GM18858 (cell line): ENCODE results near the gene TLE3.

ENCODE experiments used
- ATAC-seq: cut with Tn5 transposase; IDR thresholded peaks from one replicate; pipeline ENCODE4 v1.9.1; 2021; ENCODE audit not compliant: unreplicated experiment

TLE3 gene

DNA sequence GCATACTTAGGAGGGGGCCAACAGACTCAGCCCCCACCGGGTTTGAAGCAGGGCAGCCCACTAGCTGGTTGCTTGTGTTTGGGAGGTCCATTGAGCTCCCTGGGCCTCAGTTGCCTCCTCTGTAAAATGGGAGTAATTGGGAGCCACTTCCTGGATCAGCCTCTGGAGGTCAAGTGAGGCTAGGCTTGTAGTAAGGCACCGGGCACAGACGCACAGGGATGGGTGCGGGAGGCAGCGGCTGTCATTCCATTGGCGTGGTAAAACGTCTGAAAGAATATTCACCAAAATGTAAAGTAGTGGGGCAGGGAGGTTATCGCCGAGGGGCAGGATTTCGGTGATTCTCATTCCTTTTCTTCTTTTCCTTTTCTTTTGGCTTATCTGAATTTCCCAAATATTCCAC, 64.6 kb downstream of the TLE3 start:
- no peak for ATAC-seq

DNA sequence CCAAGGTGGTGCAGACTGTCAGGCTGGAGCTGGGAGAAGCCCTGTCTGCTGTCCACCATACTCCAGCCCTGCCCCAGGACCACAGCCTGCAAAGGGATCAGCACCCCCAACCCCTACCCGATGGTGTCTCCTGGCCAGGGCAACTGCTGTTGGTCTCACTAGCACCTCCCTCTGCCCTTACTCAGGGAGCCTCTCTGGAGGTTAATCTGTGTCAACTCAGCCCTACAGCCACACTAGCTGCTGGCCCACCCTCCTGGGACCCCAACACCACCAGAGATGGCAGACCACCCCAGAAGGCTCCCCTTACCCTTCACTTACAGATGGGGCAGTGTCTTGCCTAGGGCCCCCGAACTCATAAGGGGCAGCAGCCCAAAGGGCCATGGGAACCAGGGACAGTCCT, 65.2 kb downstream of the TLE3 start:
- ATAC-seq = no peak

DNA sequence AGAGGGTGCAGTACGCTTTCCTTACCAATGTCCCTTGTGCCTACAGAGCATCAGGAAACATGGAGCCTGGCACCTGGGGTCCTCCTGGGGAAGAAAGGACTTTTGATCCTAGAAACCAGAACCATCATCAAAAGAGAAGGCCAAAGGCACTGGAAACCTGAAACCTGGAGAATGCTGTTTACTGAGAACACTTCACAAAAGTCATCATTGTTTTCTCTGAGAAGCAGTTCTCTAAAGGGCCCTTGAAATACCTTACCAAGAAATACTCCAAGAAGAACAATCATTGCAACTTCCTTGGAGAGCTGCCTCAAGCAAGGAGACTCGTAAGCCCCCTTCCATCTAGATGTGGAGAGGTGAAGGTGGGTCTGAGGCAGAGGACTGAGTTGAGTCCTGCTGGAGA, 66.0 kb downstream of the TLE3 start:
- no peak for ATAC-seq

DNA sequence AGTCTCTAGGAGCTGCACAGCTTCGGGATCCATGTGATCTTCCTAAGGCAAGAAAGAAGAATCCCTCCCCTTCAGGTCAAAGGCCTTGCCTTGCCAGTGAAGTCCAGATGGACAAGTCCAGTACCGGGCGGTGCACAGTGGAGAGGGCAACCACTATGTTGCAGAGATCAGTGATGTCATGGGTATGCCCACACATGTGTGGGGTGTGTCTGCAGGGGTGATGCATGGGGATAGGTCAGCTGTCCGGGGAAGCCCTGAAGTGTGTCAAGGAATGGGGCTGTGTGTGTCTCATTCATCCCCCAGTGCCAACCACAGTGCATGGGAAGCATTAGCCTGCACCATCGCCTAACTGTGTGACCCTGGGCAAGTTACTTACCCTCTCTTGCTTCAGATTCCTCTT, 66.5 kb downstream of the TLE3 start:
- no peak for ATAC-seq

DNA sequence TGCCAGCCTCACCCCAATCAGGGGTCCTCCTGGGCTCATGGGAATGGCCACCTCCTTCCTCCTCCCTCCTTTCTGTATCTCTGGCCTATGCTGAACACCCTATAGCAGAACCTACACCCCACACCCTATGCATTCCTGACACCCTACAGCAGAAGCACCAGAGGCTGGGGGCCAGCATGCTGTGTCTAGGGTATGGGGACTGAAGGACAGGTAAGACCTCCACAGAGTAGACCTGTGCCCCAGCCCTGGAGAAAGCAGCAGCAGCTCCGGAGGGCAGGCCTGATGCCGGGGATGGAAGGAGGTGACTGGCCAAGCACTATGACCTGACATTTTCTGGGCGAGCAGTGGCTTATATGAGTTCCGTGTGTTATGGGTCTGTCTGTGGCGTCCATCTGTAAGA, 66.9 kb downstream of the TLE3 start:
- ATAC-seq = no peak

DNA sequence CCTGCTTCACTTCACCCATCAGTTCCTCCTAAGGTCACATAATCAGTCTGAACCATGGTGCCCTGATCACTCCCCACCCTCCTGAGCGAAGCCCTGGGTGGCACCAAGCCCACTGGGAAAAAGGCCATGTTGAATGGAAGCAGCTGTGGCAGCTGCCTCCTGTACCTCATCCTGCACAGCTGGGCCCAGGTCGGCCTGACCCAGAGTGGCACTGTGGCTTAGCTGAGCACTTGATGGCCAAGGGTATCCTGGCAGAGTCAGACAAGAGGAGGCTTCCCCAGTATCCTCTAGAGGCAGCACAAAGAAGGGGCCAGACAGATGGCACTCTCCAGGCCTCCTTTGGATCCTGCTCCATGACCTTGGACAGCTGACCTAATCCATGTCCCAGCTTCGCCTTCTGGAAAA, 68.4 kb downstream of the TLE3 start:
- ATAC-seq = no peak

DNA sequence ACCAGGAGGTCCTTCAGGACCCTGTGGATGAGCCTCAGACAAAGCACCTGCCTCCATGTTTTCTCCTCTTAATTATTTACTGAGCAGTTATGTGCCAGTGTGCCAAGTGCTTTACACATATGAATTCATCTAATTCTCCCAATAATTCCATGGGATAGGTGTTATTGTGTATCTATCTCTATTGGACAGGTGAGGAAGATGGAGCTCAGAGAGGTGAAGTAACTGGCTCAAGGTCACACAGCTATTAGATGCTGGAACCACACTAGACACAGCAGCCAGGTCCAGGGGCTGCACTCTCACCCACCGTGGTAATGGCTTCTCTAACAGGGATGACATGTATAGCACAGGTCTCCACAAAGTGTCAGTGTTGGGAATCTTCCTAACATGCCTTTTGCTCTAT, 70.2 kb downstream of the TLE3 start:
- ATAC-seq = no peak

DNA sequence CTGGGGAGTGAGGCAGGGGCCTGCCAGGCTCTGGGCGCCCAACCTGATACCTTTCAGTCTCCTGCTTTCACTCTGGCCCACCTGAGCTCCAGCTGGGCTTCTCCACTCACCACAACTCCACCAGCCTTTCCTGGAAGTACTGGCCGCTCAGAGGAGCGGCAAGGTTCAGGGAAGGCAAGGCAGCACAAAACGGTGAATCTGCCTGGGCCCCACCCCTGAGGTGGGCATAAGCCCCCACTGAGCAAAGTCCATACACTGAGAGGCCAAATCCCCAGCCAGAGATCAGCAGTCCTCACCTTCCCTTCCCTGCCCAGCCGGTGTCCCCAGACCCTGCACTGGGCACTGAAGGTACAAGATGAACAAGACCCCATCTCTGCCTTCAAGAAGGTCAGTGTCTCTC, 70.7 kb downstream of the TLE3 start:
- no peak for ATAC-seq

DNA sequence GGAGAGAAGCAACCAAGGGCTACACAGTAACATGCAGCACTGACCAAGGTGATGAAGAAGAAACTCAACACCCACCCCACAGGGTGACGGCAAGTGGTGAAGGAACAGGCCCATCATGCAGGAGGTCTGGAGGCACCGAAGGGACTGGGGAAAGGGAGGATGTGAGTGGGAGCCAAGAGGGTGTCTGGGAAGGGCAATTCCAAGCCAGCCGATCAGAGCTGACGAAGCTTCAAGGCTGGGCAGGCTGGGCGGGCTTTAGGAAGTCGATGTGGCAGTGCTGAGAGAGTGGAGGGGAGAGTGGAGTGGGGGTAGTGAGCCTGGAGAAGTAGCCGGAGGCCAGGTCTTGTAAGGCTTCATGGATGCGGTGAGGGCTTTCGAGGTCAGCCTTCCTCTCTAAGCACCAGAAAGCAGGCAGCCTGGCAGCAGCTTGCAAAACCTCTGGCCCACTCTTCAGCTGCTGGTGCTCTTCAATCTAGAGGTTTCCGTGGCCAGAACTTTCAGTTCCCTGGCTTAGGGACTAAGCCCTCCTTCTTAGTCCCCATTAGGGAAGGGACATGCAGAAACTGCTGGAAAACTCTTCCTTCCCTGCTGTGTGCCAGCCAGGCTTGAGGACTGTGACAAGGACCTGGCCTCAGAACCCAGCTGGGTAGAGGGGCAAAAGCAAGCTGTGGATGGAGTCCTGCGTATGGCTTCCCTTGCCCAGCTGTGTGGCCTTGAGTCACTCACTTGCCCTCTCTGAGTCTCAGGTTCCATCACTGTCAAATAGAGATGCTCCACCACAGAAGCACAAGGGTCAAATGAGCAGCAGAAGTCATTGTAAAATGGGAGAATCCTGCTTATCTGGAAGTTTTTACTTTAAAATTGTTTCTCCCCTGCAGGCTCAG, 72.1 kb downstream of the TLE3 start:
- ATAC-seq = no peak

DNA sequence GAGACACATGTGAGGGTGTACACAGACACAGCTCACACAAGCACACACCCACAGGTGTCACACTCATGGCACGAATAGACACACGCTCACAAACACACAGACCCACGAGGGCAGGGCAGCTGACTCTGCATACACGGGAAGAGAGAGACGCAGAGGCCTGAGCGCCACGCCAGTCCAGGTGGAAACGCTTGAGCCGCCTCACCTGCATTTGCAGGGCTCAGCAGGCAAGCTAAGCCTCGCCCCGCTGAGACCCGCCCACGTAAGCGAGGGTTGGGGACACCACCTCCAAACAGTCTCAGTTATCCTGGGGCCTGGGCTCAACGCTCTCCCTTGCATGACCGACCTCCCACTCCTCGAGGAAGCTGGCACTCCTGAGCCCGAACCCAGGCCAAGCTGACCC, 73.2 kb downstream of the TLE3 start:
- ATAC-seq = no peak

DNA sequence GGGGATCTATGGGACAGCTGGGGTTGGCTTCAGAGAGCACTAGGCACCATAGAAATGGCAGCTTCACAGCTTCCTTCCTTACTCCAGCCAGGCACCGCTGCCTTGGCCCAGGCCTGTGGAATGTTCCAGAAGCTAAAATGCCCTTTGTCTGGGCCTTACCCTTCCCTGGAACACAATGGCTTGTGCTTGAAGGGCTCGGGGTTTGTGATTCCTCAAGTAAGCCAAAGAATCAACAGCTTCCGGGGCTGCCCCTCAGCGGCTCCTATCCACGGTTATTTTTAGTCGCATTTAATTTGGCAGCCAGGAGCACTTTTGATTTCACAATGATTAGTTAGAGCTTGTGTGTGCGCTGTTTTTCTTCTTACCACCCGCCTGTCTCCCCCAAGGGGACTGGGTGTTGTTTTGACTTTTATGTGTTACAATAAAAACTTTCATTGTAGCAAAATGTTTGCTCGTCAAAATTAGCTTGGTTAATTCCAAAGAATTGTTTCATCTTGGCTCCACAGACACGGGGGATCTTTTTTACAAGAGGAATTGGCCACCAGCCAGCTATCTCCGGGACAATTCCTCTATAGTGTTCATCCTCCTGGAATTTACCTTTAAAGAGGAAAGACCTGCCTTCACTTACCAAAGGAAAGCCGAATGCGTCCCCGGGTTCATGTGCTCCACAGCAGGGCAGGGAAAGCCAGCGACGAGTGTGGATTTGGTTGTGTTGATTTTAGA, 73.8 kb downstream of the TLE3 start:
- no peak for ATAC-seq

DNA sequence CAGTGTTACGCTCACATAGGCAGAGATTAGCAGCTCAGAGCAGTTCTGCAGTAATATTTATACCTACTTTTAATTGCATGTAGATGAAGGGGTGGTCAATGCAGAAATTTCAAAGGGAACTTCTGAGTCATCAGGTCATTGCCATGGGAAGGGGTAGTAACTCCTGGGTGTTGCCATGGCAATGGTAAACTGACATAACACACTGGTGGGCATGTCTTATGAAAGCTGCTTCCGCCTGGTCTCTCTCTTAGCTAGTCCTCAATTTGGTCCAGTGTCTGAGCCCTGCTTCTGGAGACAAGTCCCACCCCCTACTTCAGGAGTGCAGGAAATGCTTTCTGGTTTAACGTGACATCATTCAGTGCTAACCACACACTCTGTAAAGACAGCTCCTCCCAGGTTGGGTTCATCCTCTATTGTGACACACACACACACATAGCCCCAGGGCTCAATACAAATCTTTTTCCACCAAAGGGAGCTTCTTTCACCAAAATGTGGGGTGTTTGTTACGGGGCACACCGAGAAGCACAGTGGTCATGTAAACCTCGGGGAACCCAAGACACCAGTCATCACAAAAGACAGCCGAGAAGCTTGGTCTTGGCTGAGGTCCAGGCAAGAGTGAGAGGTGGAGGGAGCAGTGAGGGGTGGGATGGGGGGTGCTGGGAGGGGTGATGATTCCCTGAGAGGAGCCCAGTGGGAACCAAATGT, 74.5 kb downstream of the TLE3 start:
- peak; percentile 71 for ATAC-seq

DNA sequence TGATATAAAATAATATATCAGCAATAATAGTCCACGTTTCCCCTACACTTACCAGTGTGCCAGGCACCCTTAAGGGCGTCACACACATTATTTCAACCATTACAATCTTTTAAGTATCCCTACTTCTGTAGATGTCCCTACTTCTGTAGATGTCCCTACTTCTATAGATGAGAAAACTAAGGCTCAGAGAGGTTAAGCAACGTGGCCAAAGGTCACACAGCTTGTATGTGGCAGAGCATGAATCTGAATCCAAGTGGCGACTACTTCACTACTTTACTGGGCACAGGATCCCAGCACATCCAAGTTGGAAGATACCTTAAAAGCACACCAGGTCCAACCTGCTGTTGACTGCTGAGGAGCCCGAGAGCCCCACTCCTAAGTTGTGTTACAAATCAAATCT, 77.5 kb downstream of the TLE3 start:
- ATAC-seq = no peak

DNA sequence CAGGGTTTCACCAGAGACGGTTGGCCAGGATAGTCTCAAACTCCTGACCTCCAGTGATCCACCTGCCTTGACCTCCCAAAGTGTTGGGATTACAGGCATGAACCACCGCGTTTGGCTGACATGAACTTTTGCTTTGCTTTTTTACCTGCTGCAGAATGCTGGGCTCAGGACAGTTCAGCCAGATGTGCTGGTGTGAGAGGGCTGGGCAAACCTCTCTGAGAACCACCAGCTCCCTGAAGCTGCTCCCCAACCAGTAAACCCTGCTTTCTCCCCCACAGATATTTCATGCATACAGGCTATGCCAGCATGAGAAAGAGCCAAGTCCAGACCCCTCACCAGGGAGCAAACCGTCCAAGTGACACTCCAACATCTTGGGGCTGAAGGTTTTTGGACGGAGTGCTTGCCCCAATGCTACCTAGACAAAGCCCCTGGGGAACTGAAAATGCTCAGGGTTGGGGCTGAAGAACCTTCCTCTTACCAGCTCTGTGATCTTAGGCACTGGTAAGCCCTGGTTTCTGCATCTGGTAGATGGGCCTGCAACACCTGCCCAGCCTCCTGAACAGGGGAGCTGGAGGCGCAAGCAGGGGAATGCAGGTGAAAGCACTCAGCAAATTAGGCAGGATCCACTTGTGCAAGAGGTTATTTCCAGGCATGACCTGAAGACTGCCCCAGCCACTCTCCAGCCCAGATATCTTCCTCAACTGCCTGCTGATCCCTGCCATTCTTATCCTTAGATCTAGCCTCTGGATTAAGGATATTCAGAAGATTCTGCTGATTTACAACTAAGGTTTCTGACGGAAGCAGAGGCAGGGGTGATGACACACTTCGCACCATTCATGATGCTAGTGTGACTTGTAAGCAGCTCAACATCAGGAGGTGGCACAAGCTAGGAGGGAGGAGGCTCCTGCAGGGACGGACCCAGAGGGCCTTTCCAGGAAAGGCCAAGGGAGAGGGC, 78.8 kb downstream of the TLE3 start:
- no peak for ATAC-seq

DNA sequence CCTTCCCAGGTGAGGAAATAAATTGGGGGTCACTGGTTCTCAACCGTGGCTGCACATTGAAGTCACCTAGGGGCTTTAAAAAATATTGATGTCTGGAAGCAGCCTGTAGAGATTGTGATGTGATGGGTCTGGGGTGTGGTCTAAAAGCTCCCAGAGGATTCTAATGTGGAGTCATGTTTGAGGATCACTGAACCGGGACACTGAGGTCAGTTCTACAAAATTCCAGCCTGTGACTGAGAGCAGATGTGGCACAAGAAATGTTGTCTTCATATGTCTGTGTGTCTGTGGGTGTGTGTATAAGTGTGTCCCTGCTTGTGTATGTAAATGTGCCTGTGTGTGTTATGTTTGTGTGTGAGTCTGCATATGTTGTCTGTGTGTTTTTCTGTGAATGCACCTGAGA, 79.9 kb downstream of the TLE3 start:
- no peak for ATAC-seq

DNA sequence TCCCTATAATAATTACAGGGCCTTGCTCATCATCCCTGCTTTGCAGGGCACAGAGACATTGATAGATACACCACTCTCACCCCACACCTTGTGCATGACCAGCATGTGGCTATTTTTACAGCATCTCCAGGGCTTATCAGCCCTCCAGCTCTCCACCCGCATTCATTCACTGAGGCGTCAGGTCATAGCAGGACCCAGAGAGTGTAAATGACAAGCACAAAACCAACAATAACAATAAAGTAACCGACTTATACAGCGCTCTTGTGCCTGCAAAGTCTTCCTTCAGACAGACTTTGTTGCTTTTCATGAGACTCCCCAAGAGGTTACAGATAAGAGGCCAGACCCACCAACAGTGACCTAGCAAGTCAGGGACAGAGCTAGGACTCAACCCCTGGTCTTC, 80.7 kb downstream of the TLE3 start:
- ATAC-seq = no peak

DNA sequence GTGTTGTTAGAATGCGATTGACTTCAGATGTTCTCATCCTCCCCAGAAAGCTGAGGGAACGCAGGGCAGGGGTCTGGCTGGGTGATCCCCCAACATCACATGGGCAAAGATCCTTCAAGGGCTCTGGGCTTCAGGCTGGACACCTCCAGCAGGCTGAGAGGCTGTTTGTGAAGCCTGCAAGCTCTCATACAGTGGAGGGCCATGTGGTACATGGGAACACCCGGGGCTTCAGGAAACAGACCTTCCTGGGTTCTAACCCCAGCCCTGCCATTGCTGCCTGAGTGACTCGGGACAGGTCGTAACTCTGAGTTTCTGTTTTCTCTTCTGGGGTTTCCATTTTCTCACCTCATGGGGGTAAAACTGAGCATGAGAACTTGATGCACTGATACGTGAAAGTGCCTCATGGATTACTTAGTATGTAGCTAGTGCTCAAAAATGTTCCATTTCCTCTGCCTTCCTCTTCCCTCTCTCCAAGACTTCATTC, 81.2 kb downstream of the TLE3 start:
- peak; percentile 29 for ATAC-seq

DNA sequence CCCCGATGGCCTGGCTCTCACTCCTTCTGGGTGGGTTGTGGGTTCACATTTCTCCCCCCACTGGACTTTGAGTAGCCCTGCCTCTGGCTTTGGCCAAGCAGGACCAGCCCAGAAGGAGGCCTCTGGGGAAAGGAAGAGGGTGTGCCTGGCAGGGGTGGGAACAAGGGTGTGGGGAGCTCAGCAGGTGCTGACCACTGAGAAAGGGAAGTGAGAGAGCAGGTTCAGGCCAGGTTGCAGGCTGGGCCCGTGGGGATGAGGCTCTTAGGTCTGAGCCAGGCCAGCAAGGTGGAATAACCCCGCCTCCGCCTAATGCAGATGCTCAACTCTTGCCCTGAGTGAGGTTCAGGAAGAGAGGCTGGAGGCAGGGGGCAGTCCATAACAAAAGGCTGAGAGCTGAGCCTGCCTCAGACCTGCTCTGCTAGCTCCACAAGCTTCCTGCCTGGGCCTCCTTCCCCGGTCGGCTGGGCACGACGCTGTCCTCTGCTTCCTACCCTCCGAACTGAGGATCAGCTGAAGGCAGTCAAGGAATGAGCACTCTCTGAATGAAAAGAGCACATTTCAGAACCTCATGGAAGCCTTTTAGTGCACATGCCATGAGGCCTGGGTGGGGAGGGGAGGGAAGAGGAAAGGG, 82.7 kb downstream of the TLE3 start:
- peak; percentile 56 for ATAC-seq

DNA sequence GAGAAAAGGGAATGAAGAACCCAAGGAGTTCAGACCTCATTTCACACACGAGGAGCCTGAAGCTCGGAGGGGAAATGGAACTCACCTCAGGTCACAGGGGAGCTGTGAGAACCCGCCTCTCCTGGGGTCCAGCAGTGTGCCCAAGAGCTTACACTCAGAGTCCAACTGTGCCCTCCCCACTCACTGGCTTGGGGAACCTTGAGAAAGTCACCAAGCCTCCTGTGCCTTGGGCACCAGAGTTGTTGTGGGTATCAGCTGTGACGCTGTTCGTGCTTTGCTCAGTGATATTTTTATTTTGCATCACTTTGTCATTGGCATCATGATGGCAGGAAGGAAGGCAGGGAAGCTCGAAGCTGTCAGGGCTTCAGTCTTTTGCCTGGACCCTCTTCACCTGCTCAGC, 83.4 kb downstream of the TLE3 start:
- ATAC-seq = no peak

DNA sequence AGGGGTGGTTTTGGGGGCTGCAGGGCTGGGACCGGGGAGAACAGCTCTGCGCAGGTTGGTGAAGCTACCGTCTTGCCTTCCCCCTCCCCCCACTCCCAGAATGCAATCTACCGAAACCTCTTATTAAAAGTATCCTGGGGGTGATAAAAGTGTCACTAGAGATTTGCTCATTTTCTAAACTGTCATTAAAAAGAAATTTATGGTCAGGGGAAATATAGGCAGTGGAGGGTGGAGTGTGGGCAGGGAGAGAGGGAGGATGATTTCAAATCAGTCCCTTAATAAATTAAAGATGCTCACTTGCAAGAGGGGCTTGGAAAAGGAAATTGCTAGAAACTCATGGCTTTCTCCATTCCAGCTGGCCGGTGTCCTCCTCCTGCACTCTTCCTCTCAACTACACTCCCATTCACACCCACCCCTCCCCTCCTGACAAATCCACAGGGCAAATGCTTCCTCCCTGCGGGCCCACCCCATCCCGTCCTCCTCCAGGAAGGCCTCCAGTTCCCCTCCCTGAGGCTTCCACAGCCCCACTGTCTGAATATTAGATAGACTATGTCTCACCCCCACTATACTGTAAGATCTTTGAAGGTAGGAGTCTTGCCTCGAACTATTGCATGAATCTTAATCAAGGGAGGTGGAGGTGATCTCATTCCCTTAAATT, 83.9 kb downstream of the TLE3 start:
- no peak for ATAC-seq
